ENCODE results near the gene SERTAD2.

SERTAD2 gene

DNA sequence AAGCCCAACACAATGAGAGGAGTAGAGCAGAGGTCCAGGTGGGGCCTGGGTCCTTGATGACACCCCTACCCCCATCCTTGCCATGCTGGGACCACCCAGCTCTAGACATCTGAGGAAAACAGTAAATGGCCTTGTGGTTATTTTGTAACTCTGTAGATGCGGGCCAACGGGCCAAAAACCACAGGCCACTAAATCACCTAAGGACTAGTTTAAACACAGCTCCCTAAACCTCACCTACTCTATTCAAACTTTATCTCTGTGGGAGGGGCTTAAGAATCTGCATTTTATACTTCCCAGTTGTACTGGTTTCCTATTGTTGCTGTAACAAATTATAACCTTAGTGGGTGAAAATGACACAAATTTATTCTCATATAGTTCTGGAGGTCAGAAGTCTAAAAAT is 19.0 kb upstream of the SERTAD2 start:
- DNase-seq, result peak; percentile 51

DNA sequence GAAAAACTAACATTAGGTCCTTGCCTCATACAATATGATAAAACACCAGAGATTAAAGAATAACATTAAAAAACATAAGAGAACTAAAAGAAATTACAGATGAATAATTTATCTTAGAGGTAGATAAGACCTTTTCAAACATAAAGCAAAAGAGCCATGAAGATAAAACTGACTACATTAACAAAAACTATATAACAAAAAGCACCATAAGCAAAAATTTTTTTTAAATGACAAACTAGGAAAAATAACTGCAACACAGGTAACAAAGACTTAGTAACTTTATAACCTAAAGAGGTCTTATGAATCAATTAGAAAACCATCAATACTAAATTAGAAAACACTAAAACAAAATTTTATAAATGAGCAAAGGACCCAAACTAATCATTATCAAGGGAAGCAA is 16.3 kb upstream of the SERTAD2 start:
- no peak for DNase-seq

DNA sequence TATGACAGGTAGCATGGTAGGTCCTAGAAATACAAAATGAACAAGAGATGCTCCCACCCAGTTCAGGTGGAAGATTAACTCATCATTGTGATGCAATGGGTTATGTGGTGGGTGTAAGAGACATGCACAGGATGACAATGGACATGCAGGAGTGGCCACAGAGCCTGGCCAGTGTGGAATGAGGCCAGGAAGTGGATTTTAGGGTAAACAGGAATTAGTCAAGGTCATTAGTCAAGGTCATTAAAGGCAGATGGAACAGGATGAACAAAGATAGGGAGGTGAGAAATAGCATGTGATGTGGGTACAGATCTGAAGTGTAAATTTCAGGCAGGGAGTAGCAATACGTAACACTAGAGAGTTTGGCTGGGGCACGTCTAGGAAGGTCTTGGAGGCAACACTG is 15.6 kb upstream of the SERTAD2 start:
- no peak for DNase-seq

DNA sequence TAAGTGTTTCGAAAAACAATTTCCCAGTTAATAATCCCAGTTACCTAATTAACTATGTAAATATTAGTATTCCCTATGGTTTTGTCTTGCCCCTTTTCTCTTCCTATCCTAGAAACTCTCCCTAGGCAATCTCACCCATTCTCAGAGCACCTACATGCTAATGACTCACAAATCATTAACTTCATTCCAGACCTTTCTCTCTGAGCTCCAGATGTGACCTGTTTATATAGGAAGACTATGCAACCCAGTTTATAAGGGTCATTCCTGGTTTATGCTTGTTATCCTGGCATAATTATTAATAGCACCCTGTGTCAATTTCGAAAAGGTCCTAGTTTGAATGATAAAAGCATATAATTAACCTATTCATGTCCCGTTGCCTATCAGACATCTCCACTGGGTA is 14.8 kb upstream of the SERTAD2 start:
- no peak for DNase-seq

DNA sequence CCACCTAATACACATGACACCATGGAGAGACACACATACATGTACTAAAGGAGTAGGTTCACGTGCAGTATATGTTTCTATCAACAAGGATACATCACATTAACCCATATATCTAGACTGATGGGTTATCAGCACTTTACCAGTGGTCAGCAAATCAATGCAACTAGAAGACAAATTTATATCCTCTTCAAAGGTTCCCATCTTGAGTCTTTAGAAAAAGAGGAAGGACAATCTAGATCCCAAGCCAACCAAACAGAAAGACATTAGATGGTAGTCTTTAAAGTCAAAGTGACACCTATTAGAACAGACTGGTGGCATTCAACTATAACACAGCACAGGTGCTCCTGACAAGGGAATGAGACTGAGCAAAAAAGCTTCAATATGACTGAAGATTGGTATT is 13.8 kb upstream of the SERTAD2 start:
- no peak for DNase-seq

DNA sequence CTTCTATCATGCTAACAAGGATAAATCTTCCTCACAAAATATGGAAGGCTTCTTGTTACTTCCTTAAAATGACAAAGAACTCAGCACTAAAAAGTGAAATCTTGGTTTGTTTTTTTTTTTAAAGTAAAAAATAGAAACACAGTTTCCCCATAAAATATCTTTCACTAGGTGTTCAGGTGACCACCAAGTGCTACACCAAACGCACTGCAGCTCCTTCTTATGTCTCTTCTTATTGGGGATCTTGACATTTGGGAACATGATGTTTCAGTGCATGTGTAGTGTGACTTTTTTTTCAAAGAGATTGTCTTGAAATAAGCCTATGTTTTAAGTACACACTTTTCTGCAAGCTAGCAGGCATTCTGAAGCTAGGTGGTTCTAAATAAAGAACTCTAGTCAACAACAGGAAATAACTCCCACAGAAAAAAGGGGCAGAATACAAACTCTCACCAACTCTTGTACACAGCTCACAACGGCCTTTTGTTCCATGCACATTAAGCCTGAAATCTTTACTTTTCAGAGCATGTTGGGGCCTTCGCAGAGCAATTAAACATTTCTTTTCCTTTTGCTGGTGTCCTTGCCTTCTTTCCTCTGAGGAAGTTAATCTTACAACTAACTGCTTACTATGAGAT is 13.2 kb upstream of the SERTAD2 start:
- no peak for DNase-seq

DNA sequence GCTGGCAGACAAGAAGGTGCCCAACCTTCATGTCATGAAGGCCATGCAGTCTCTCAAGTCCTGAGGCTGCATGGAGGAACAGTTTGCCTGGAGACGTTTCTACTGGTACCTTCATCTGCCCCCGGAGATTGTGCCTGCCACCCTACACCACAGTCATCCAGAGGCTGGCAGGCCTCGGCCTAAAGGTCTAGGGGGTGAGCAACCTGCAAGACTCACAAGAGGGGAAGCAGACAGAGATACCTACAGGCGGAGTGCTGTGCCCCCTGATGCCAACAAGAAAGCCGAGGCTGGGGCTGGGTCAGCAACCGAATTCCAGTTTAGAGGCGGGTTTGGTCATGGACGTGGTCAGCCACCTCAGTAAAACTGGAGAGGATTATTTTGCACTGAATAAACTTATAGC is 12.0 kb upstream of the SERTAD2 start:
- no peak for DNase-seq

DNA sequence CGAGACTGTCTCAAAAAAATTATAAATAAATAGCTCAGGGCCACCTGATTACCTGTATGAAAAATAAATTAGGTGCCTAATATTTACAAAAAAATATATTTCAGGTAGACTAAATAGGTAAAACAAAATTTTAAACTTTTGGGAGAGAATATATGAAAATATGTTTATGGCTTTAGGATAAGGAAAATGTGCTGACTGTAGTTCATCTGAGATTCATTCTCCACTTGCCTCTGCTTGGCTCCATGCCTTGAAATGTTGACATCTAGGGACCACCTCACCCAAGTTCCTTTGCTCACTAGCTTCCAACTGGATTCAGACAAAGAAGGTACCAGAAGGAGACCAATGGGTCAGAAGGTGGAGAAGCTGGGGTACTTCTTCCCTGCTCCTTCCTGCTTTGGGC is 9.7 kb upstream of the SERTAD2 start:
- no peak for DNase-seq

DNA sequence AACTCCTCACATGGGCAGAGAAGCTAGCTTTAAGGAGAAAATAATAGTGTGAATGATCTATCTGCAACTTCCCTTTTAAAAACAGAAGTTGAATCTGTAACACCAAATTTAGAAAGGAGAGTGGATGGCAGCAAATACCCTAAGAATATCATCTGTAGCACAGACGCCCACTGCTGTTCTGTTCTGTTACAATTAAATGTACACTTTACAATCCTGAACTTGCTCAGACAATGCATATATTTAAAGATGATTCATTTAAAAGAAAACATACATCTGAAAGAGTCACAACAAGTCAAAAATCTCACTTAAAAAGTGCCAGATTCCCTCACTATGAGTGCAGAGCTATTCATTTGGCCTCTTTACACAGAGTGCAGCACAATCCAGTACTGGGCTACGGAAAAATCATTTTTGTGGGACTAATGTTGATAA is 8.0 kb upstream of the SERTAD2 start:
- DNase-seq, result peak; percentile 77

DNA sequence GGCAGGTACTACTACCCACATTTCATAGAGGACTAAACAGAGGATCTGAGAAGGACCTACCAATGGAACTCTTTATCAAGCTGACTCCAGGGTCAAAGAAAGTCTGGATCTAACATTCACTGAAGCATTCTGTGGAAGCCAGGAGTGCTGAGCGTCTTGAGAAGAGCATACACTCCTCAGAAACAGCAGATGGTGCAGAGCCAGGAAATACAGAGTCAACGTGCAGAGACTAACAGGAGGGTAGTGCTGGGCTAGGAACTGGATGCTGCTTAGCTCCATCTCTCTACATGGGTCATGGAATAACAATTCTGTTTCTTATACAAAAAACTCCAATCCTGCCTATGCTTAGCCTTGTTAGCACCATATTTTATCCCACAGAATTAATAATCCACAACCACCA is 5.5 kb upstream of the SERTAD2 start:
- DNase-seq, result no peak

DNA sequence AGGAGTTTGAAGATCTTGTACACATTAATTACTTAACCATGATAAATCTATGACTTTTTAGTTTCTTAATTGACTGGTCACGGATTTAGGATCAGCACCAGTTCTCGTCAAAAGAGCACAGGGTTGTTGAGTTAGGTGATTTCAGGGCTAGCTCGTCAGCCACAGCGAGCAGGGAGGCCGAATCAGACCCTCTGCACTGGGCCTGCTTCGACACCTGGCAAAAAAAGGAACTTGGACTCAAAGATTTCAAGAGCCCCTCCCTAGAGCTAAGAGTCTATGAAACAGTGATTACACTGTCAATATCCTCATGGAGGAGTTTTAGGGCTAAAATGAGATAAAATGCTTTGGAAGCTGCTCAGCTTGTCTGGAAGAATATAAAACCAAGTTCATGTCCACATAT is 4.6 kb upstream of the SERTAD2 start:
- peak; percentile 59 for DNase-seq

DNA sequence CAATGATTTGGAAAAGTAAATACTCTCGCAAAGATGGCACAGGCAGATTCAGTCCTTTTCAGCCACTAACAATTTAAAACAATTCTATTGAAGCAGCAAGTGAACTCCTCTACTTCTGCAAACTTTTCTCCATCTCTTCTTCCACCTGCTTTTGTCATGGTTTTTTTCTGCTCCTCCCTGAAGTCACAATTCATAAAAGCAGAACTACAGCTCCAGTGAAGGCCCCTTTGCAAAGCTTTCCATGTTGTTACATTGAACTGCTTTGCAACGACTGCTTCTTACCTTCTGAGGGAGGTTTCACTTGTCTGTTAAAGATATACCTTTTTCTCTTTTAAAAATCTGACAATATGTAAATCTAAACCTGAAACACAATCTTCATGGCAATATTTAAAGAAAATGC is 3.7 kb upstream of the SERTAD2 start:
- peak; percentile 77 for DNase-seq

DNA sequence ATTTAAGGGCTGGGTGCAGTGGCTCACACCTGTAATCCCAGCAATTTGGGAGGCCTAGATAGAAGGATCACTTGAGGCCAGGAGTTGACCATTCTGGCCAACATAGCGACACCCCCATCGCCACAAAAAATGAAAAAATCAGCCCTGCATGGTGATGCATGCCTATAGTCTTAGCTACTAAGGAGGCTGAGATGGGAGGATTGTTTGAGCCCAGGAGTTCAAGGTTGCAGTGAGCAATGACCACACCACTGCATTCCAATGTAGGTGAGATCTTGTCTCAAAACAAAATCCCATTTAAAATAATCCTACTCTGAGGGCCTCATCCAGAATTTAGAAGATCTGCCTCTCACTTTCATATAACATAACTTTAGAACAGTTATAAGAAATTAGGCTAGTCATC is 2.7 kb upstream of the SERTAD2 start:
- DNase-seq, result no peak

DNA sequence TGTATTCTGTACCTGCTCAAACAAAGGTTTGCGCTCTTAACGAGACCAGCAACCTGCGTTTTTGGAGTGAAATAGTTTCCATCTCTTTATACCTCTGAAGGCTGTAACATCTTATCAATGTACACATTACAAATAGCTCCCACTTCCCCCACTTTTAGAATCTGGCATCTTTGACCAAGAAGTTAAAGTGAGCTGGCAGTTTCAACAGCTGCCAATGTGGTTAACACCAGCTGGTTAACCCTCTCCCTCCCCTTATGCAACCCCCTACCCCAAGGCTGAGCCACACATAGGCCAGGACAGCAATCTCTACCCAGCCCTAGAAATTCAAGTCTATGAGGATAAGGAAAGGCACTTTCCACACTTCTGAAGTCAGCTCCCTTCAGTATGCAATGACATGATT is 2.2 kb upstream of the SERTAD2 start:
- DNase-seq, result peak; percentile 92

DNA sequence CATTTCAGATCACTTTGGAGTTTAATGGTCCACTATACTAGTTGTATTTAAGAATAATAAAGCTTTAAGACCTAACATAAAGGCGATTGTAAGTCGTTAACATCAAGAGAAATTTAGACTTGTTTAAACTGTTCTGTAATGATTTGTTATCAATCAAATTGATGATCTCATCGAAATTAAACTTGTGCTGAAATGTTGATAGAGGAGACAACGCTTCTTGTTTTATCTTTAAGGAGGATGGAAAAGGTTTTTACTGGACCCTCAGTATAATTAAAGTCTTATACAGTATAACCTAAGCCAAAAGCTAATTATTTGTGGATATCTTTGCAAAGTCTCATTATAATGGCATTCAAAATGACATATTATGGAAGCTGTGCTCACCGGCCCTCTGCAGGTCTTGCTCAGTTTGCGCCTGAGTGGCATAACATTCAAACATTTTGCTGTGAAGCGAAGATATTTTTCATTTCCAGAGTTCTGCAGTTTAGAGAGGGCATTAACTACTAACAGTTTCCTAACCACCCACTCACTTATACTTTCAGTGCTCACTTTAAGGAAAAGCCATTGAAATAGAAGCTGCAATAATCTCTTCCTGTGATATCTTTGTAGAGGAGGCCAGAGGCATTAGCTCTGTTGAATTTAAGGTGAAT is 1.4 kb upstream of the SERTAD2 start:
- DNase-seq, result peak; percentile 77

DNA sequence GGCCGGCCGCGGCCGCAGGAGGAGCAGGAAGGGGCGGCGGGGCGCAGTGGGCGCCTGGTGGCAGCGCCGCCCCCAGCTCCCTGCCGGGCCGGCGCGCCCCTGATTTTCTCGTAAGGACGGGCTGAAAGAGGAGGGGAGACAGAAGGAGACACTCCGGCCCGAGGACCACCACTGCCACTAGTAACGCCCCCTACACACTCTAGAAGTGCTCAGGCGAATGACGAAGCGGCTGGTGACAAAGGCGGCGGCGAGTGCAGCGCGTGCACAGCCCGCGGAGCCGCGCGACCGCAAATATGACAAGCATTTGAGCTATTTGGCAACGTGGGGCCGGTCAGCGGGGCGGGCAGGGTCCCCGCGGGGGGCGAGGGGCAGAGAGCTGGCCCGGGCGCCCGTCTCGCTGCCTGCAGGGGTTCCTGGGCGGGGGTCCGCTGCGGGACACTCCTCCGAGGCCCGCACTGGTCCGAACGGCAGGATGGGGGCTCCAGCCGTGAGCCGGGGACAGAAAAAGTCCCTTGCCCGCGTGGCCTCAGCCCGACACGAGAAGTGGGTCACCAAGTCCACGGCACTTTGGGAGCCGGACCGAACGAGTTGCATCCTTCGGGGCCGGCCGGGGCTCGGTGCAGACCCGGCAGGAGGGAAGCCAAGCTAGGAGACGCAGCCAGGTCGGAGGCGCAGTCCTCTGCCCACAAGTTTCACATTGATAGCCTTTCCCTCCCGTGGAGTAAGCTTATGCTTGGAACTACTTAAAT is 524 bp upstream of the SERTAD2 start:
- DNase-seq, result peak; percentile 93

DNA sequence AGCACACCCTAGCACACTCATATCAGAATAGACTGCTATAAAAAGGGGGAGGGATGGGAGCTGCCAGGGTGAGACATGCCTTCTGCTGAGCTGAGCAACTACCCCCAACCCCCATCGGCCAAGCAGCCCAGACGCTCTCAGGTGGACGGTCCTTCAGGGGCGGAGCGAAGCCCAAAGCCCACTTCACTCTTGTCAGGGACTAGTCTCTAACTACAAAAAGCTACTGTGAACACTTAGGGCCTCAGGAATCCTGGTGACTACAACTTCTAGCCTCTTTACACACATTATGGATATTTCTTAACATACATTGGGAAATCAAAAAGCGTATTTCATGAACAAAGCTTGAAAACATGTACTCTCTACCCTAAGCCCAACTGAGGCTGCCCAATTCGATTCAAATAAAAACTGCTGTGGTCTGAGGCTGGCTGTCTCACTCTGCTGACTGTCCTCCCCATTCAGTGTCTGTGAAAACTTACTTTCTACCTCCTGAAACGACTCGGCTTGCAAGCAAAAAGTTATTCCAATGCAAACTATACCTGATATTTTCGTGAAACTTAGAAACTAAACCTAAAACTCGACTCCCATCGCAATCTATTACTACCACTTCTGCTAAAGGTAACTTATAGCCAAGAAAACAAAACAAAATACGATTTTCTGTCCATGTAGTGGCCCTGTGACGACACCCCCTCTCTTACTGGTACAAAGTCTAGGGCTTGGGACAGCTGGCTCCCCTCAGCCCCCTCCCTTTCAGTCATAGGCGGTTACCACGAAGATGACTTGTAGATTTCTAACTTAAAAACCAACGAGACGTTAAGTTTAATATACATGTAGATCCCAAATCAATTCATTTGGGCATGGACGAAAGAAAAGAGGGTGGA is 1.2 kb downstream of the SERTAD2 start:
- peak; percentile 82 for DNase-seq

DNA sequence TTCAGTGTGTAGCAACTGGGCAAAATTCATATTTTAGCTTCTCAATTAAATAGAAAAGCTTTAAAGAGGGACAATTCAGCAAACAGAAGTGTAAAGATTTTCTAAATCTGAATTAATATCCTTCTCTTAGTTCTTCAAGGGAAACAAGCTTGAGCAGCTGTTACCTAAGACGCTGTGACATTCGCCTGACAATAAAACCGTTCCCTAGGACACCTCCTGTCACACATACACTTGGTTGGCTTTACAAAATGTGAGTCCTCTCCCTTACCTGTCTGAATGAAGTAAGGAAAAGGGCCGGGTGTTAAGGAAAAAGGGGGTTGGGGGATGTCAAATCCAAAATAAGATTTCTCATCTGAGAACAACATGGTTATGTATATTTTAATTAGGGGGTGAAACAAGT is 2.1 kb downstream of the SERTAD2 start:
- DNase-seq, result no peak

DNA sequence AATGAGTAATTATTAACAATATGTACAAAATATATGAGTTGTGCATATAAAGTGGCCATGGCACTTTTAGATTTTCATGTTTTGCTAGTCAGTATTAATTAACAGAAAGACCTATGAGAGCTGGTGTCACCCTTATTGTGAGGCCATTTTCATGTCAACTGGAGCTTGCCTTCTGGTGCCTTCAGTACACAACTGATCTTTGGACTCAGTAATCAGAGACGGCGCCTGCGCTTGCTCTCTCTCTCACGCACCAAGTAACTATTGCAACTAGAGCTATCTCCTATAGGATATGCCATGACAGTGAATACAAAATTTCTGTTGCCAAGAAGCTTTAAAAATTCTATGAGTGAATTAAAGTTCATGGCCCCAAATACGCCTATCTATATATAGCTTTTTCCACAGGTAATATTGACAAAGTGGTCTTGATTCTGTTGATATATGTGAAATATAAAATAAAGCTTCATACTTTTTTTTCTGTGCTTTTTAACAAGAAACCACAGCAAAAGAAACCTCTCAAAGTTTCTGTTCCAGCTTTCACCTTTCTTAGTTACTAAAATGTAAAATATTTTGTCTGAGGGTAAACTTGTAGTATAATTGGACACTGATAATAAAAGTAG is 2.9 kb downstream of the SERTAD2 start:
- DNase-seq, result no peak

DNA sequence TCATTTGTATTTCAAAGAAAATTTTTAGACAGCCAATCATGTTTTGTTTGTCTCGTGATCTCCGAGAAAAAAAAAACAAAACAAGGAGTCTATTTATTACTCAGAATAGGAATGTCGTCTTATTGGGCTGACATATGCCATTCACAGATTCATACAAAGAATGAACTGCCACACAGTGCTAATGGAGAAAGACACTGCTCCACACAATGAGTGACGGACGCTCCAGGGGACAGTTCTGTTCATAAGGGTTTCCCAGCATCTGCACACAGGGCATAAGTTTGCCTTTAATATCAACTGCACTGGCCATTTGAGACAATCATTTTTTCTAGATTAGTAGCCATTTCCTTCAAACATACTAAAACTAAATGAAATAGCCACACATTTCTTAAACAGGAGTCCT is 3.4 kb downstream of the SERTAD2 start:
- no peak for DNase-seq

DNA sequence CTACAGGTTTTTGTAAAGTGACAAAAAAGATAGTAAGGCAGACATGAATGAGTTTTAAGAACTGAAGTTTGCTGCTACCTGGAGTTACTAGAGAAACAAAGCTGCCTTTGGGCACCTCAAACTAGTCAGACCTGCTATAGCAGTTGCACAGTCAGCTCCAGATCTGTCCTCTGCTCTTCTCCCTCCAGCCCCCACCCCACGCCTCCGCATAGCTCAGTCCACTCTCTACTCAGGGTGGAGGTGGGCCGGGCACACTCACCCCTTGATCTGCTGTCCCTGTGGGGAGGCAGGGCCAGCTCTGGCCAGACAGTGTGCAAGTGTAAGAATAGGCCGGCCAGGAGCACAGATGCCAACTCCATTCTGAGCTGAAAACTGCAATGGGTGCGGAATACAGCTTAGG is 4.1 kb downstream of the SERTAD2 start:
- DNase-seq, result peak; percentile 37

DNA sequence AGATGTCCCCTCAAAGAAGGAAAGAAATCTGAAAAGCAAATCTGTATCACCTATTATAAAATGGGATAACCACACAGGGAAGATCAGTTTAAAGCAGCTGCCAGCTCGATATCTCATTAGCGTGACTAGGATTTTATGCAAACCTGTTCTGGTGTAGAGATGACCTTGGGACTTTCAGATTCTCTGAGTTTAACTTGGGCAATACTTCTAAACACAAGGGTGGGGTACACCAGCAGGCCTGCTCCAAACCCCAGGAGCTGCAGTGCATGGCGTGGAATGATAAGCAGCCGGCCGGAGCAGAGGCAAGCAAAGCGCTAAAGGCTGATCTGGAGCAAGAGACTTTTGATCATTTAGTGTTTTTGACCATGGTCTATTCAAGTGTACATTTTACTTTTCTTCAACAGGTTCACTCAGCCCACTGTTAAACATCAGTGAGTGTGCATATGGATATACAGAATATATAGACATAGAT is 4.7 kb downstream of the SERTAD2 start:
- DNase-seq, result peak; percentile 94

All from hematopoietic multipotent progenitor cell treated with erythropoietin and hydrocortisone succinate and interleukin-3 and kit ligand, for 4 days (in vitro differentiated cells).